Right lobe of liver (tissue), 6 donors: ENCODE data around the gene ZBTB2. TPM values are rescaled to one million over a fixed set of nuclear protein-coding genes. Genes with fewer than 3 reads are reported as not detected.

ENCODE experiments used
- ATAC-seq, 4 donors: fragments of 200-7000 bp; cut with Tn5 transposase; one replicate each; pipeline ENCODE4 v1.9.1; 2020; ENCODE audit warnings: mild to moderate bottlenecking in 4 of 4, moderate library complexity in 4 of 4
- DNase-seq, 3 donors: peaks; one replicate each; pipeline ENCODE4 v3.0.0-alpha.2; 2020
- H3K27ac ChIP-seq, 3 donors: fragments of 200-600 bp; one replicate each; pipeline ENCODE4 v1.8.0; 2022
- H3K27me3 ChIP-seq, 2 donors: fragments of 200-600 bp; one replicate each; pipeline ENCODE4 v1.8.0; 2022
- H3K36me3 ChIP-seq, 4 donors: fragments of 200-600 bp; sonication (generic) in 1 of 4; one replicate each; pipeline versions ENCODE4 v1.5.1 to v1.8.0; 2017 to 2022; ENCODE audit warnings: control low read depth in 1 of 4
- H3K4me1 ChIP-seq, 4 donors: fragments of 200-600 bp; sonication (generic) in 1 of 4; one replicate each; pipeline versions ENCODE4 v1.5.1 to v1.8.0; 2017 to 2022; ENCODE audit warnings: control low read depth in 1 of 4
- H3K4me3 ChIP-seq, 3 donors: fragments of 200-600 bp; one replicate each; pipeline ENCODE4 v1.8.0; 2022
- H3K9me3 ChIP-seq, 4 donors: fragments of 200-600 bp; sonication (generic) in 1 of 4; one replicate each; pipeline versions ENCODE4 v1.5.1 to v1.8.0; 2017 to 2022; ENCODE audit warnings: control low read depth in 1 of 4
- CTCF ChIP-seq, 4 donors: fragments of 200-600 bp in 3 of 4; fragments of 450-650 bp in 1 of 4; IDR thresholded peaks; one replicate each; pipeline versions ENCODE4 v1.5.1 to v1.8.0; 2016 to 2022; ENCODE audit warnings: antibody characterized with exemption in 4 of 4, mild to moderate bottlenecking in 2 of 4
- POLR2A ChIP-seq: fragments of 450-650 bp; IDR thresholded peaks from one replicate; pipeline ENCODE4 v1.6.1; 2017; ENCODE audit warnings: antibody characterized with exemption, mild to moderate bottlenecking
- WGBS: methylation state at CpG from one replicate; pipeline ENCODE4 v1.1.6; 2018; ENCODE audit warnings: low coverage, low lambda C conversion rate; ENCODE audit not compliant: insufficient coverage; ENCODE audit errors: missing lambda C conversion rate; 5-methylcytosine and 5-hydroxymethylcytosine counted together
- intact Hi-C, 2 donors: fragments of 100-400 bp; cut with DNase I; formaldehyde crosslinking; loops; one replicate each; pipeline versions ENCODE4 v1.11.2 to v1.14.1; 2022
- long read RNA-seq: library from polyadenylated mRNA; unstranded; transcript quantifications from one replicate; pipeline ENCODE4 v2.0.0, GENCODE V29; 2019
- total RNA-seq, 6 experiments: library from RNA; depleted of rRNA in 2 of 6; stranded (reverse); fragments of >200 nt in 2 of 6; fragmentation: NEBNext Ultra II Directional in 3 of 6; extraction: Animal tissue kit (Norgen Biotek cat#: 25700) in 3 of 6; gene quantifications; one replicate each; pipeline versions ENCODE4 v1.1.0 to v1.2.4, GENCODE V29; 2016 to 2023
- donor health status: DM: no; HTN: yes; CAD: no.
- donor health status: DM: no; HTN: no; CAD: no.
- donor health status: DM: no; HTN: no; CAD: no.
- donor health status: DM: no; HTN: yes; CAD: no.
- donor health status: DM: no; HTN: yes; CAD: no.

ZBTB2 gene, protein sequence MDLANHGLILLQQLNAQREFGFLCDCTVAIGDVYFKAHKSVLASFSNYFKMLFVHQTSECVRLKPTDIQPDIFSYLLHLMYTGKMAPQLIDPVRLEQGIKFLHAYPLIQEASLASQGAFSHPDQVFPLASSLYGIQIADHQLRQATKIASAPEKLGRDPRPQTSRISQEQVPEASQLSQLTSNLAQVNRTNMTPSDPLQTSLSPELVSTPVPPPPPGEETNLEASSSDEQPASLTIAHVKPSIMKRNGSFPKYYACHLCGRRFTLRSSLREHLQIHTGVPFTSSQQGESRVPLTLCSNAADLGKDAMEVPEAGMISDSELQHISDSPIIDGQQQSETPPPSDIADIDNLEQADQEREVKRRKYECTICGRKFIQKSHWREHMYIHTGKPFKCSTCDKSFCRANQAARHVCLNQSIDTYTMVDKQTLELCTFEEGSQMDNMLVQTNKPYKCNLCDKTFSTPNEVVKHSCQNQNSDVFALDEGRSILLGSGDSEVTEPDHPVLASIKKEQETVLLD
- total RNA-seq: 1 to 10 TPM; 3.2 to 6.0 (median 4.5) TPM
- long read RNA-seq: 0 reads

DNA sequence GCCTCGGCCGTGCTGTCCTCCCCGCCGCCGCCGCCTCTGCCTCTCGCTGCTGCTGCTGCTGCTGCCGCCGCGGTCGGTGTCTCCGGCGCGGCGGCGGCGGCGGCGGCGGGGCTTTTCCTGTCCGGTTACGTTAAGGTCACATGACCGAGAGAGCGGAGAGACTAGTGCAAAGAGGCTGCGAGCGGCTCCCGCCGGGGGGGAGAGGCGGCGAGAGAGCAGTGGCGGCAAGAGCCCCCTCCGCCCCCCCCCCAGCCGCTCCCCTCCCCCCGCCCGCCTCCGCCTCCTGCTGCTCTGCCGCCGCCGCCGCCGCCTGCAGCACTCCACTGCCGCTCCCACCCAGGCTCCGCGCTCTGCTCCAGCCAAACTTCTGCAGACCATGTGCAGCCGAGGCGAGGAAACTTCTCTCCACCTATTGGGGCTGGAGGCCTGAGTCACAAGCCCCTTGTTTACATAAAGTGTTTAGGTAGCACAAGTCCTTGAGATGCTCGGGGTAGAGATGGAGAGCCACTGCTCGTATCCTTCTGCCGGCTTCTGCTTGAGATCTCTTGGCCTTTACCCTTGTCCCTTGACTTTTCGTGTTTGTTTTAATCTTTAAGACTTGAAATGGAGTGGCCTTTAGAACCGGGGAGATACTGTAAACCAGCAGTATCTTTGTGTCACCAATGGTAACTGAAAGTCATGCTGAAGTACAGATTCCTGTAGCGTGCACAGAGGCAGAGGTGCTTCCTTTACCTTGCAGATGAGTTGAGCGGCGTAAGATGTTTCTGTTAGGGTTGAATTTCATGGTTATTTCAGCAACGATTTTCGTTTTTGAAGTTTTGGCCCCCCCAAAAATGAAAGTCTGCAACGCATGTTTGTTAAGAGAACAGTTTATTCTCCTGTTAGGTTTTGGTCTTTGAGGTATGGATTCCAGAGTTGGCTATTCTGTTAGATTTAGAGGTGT lies at the start of gene ZBTB2:
ZBTB2 (minus strand) TSS at position 89 of the 943 bp plus-strand sequence. CDS start 17,922 bp downstream, outside the sequence.
- no peak for TF ChIP-seq CTCF (IDR thresholded peaks at IDR 0.05)
- TF ChIP-seq POLR2A: peak; percentile 32
- Histone ChIP-seq H3K27me3 (no peaks in the 10 kb centered on the region), H3K9me3 (no peaks in the 10 kb centered on the region), H3K4me1 (peaks cover 0 to 16% (median 4%) of the 10 kb centered on the region in 4 donors), H3K4me3 (peak within 1 kb of the TSS; percentile 85 to 96 (median 91)), H3K36me3 (no peaks in the 10 kb centered on the region), H3K27ac (peak within 1 kb of the TSS; percentile 87 to 98 (median 96))
- intact Hi-C loops: no loop called here
- ATAC-seq (peak; percentile 0 to 4 (median 4)), DNase-seq (peak; percentile 73 to 80 (median 74))
- 4% methylated on average over 10 of the region's 57 CpGs for WGBS

DNA sequence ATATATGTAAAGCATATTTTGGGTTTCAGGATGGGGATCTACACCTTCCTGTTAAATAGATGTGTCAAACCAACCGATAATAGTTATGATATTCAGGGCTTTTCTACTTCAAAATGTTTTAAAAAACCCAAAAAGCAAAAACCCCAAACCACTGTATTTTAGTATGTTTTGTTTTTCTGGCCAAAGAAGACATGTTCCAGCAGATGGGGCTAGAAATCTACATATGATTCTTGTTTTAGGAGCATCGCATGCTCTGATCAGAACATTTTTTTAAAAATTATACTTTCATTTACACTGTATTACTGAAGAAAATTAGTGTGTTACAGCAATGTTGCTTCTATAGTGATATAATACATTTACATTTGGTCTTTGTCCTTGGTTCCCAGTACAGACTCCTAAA lies 49.6 kb upstream of the ZBTB2 start:
- no peaks in the 10 kb centered on the region for H3K9me3 ChIP-seq
- peak overlapping the region in 1 of 3 donors; percentile 19 for H3K27ac ChIP-seq
- ATAC-seq (peak; percentile 40 to 58 (median 46)), DNase-seq (no peak)
- peaks cover 0 to 75% (median 19%) of the 10 kb centered on the region in 4 donors for H3K4me1 ChIP-seq
- peaks cover 0 to 2% (median 0%) of the 10 kb centered on the region in 4 donors for H3K36me3 ChIP-seq
- no peaks in the 10 kb centered on the region for H3K27me3 ChIP-seq
- intact Hi-C loops: no loop called here
- TF ChIP-seq CTCF (IDR thresholded peaks at IDR 0.05) (peak; percentile 37 to 61 (median 50)), POLR2A (no peak)
- 16% methylated on average over 2 of the region's 2 CpGs for WGBS
- H3K4me3 ChIP-seq: peak overlapping the region in 1 of 3 donors; percentile 4

GRCh38 chr6:151440498-151440897 lies 49.1 kb upstream of the ZBTB2 start:
- intact Hi-C loops: no loop called here
- peak overlapping the region in 1 of 3 donors; percentile 19 for H3K27ac ChIP-seq
- DNase-seq: no peak

More at GRCh38 chr6:151440498-151440897, 49.1 kb upstream of the ZBTB2 start:
- H3K4me1 ChIP-seq: peaks cover 0 to 71% (median 19%) of the 10 kb centered on the region in 4 donors
- TF ChIP-seq CTCF (IDR thresholded peaks at IDR 0.05): no peak
- no peak for TF ChIP-seq POLR2A
- H3K4me3 ChIP-seq: no peak overlapping the region
- no peak for ATAC-seq
- H3K9me3 ChIP-seq: no peaks in the 10 kb centered on the region
- H3K36me3 ChIP-seq: peaks cover 0 to 7% (median 0%) of the 10 kb centered on the region in 4 donors
- no peaks in the 10 kb centered on the region for H3K27me3 ChIP-seq
- WGBS: 0% methylated on average over 1 of the region's 1 CpG
